Vagina (tissue), 2 donors: ENCODE results near the gene ASGR2.

Source experiments
- CTCF ChIP-seq, 3 experiments: fragments of 450-650 bp in 2 of 3; fragments of 200-600 bp in 1 of 3; sonication (generic) in 1 of 3; IDR thresholded peaks; one replicate each; pipeline ENCODE4 v1.5.1; 2017 to 2019; ENCODE audit warnings: antibody characterized with exemption in 3 of 3, mild to moderate bottlenecking in 2 of 3, moderate library complexity in 2 of 3
- POLR2A ChIP-seq, 2 donors: fragments of 450-650 bp; IDR thresholded peaks; one replicate each; pipeline ENCODE4 v1.6.1; 2017; ENCODE audit warnings: antibody characterized with exemption in 2 of 2, mild to moderate bottlenecking in 2 of 2, moderate library complexity in 2 of 2
- POLR2AphosphoS5 ChIP-seq, 2 donors: sonication (generic); formaldehyde crosslinking; IDR thresholded peaks; one replicate each; pipeline ENCODE4 v1.9.0; 2017; ENCODE audit warnings: antibody characterized with exemption in 2 of 2, mild to moderate bottlenecking in 2 of 2, low read depth in 1 of 2; ENCODE audit not compliant: insufficient read depth in 1 of 2

- TF ChIP-seq CTCF (IDR thresholded peaks at IDR 0.05) (no peak), POLR2A (IDR thresholded peaks at IDR 0.05) (no peak), POLR2AphosphoS5 (IDR thresholded peaks at IDR 0.05; ENCODE audit: insufficient read depth in 1 of 2, low read depth in 1 of 2) (no peak)
Observed at GRCh38 chr17:7068268-7068667, 46.4 kb downstream of the ASGR2 start.
